NAMALWA (cell line): ENCODE results near the gene CD6.
"Not testable (repeated sequence)": the region's sequence is repeated elsewhere in the genome, so short reads cannot be mapped to it uniquely, and the experiment has no call there.

Experiments used
- DNase-seq: peaks from one replicate; pipeline ENCODE4 v3.0.0-alpha.2; 2015; ENCODE audit warnings: low spot score

Gene CD6

GRCh38 chr11:60951904-60952741, 19.4 kb upstream of the CD6 start, which contains the start of gene SLC15A3:
Gene SLC15A3 (minus strand): TSS chr11:60952176. CDS start chr11:60951551, 625 bp downstream.
- DNase-seq: peak; percentile 92

- DNase-seq: no peak
These were observed 18.7 kb upstream of the CD6 start for GRCh38 chr11:60952742-60953170.

- DNase-seq: no peak
These were observed 17.7 kb upstream of the CD6 start for GRCh38 chr11:60953781-60954180.

GRCh38 chr11:60954421-60954820, 17.1 kb upstream of the CD6 start:
- no peak for DNase-seq

- DNase-seq: no peak
These were observed 15.9 kb upstream of the CD6 start for GRCh38 chr11:60955571-60955970.

- no peak for DNase-seq
These were observed 14.3 kb upstream of the CD6 start for GRCh38 chr11:60957188-60957587.

GRCh38 chr11:60959431-60959830, 12.0 kb upstream of the CD6 start:
- DNase-seq: no peak

GRCh38 chr11:60960405-60960804, 11.1 kb upstream of the CD6 start:
- DNase-seq: no peak

- no peak for DNase-seq
These were observed 6.7 kb upstream of the CD6 start for GRCh38 chr11:60964801-60965200.

- no peak for DNase-seq
These were observed 4.6 kb upstream of the CD6 start for GRCh38 chr11:60966890-60967289.

GRCh38 chr11:60968223-60968622, 3.3 kb upstream of the CD6 start:
- no peak for DNase-seq

- DNase-seq: peak; percentile 73
These were observed 1.1 kb upstream of the CD6 start for GRCh38 chr11:60970369-60970774.

GRCh38 chr11:60970890-60971289, 590 bp upstream of the CD6 start:
- no peak for DNase-seq

- DNase-seq: no peak
These were observed 926 bp downstream of the CD6 start for GRCh38 chr11:60972182-60973030.

- DNase-seq: no peak
These were observed 2.2 kb downstream of the CD6 start for GRCh38 chr11:60973699-60974098.

- not testable (repeated sequence) for DNase-seq
These were observed 2.8 kb downstream of the CD6 start for GRCh38 chr11:60974316-60974715.

- DNase-seq: no peak
These were observed 3.2 kb downstream of the CD6 start for GRCh38 chr11:60974726-60975125.

- no peak for DNase-seq
These were observed 5.7 kb downstream of the CD6 start for GRCh38 chr11:60977224-60977623.

GRCh38 chr11:60977836-60978235, 6.4 kb downstream of the CD6 start:
- no peak for DNase-seq

- DNase-seq: no peak
These were observed 7.3 kb downstream of the CD6 start for GRCh38 chr11:60978546-60979380.

- DNase-seq: no peak
These were observed 10.0 kb downstream of the CD6 start for GRCh38 chr11:60981515-60981914.

- DNase-seq: no peak
These were observed 10.7 kb downstream of the CD6 start for GRCh38 chr11:60982184-60982583.
